HG02642 (cell line): ENCODE results near the gene TMEM171.

Experiments used
- ATAC-seq: cut with Tn5 transposase; IDR thresholded peaks from one replicate; pipeline ENCODE4 v1.9.1; 2021; ENCODE audit warnings: mild to moderate bottlenecking; ENCODE audit not compliant: unreplicated experiment, poor library complexity

Gene TMEM171

DNA sequence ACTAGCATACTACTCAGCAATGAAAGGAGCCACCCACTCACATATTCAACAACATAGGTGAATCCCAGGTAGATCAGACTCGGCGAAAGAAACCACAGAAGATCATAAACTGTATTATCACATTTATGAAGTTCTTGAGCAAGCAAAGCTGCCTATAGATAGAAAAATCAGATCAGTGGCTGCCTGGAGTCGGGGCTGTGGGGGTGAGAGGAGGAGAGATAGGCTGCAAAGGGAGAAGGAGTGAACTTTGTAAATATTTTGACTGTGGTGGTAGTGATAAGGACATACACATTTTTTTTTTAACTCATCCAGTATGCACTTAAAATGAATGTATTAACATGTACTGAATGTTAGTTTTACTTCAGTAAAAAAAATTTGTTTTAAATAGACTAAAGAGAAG, 29.2 kb downstream of the TMEM171 start:
- ATAC-seq, result no peak

- no peak for ATAC-seq
Observed at GRCh38 chr5:73150876-73151275, 30.5 kb downstream of the TMEM171 start.

DNA sequence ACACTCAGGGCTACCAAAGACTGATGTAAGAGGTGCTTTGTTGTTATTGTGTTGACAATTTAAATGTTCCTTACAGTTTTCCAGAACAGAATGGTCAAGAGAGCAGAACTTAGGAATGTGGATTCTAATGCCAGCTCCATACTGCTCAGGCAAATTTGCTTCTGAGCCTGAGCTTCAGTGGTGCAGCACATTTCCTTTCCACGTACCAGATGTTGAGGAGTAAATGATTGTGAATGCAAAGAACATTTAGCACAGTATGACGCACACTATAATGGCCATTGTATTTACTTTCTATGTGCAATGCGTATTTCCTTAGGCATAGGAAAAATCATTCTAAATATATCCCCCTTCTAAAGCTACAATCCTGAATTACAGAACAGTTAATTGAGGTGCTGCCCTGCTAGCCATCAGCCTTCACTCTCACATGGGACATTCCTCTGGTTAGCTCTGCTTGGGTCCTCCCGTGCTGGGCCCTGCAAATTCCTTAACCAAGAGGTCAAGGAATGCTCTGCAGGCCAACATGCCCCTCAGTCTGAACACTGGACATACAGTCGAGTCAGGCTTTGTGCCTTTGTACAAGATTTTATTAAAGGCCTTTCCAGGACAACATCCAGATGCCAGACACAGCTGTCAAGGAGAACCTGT, 31.5 kb downstream of the TMEM171 start:
- no peak for ATAC-seq

- ATAC-seq, result no peak
Observed at GRCh38 chr5:73152411-73153388, 32.3 kb downstream of the TMEM171 start.

DNA sequence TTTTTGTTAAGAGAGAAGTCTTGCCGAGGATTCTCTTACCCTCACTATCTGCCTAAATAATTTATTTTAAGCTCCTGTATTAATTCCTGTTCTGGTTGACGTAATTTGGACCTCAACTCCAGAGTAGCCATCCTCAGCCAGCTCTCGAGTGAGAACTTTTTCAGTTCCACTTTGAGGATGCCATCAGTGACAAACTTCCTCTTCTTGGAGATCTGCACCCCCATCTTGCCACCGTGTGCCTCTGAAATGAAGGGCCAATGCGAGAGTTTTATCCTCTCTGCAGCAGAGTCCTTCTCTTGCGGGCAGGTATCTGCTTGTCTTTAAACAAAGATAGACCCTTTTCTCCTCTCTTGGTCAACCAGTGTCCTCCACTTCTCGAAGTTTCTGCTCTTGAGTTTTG, 33.1 kb downstream of the TMEM171 start:
- ATAC-seq, result no peak

DNA sequence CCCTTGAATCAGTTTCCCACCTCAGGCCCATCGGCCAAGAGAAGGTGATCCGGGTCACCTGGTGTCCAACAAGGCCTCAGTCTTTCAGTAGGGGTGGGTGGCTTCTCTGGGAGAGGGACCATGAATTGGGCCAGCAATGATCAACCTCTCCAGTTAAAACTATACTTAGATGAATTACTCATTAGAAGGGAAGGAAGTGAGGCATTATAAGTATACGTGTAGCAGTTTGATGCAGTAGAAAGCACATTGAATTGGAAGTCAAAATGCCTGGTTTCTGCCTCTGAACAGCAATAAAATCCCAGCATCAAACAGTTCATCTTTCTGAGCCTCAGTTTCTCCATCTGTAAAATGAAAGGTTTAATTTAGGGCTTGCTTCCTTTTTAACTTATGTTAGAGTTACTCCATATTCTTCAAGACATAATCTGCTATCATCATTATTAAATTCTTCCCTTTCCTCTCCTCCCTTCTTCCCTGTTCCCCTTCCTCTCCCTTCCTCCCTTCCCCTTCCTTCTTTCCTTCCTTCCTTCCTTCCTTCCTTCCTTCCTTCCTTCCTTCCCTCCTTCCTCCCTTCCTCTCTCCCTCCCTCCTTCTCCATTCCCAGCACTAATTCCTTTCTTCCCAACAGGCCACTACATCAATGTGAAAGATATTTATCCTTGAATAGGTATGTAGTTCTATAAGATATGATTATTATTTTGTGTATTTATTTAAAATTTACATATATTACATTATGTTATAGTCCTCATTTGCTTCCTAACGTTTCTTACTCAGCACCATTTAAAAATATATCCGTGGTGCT, 34.0 kb downstream of the TMEM171 start:
- no peak for ATAC-seq

DNA sequence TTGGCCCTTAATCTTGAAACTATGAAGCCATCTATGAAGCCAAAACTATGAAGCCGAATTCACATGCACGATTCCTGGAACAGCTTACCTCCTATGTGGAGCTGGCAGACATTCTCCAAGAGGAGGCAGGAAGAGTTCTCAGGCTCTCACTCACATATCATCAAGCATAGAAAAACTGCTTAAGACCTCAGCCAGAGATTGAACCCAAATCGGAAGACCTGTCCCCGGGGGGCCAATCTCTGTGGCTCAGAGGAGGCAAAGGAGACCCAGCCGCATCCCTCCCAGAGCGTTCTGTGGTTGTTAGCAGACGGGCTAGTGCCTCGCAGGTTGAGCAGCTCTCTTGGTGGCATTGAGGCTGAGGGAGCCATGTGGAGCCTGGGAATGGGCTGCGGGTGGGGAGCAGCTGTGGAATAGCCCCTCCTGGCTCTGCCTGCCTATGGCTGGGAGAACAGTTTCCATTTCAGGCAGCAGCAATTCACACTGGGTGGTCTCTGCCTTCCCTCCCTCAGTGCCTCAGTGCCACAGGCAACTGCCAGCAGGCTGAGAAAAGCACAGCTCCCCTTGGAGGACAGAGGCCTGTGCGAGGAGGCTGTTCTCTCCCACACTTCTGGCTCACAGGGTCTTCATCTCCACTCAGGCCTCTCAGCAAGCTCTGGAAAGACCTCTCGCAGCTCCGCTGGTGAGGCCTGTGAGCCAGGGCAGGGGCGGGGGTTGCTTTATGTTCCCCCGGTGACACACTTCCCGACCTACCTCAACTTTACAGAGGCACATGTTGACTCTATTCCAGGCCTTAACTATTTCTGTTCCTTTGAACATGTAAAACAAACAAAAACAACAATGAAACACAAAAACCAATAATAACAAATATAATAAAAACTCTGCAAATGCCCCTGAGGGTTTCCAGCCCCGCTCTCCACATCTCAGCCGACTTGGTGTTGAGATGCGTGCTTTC, 35.2 kb downstream of the TMEM171 start:
- no peak for ATAC-seq

DNA sequence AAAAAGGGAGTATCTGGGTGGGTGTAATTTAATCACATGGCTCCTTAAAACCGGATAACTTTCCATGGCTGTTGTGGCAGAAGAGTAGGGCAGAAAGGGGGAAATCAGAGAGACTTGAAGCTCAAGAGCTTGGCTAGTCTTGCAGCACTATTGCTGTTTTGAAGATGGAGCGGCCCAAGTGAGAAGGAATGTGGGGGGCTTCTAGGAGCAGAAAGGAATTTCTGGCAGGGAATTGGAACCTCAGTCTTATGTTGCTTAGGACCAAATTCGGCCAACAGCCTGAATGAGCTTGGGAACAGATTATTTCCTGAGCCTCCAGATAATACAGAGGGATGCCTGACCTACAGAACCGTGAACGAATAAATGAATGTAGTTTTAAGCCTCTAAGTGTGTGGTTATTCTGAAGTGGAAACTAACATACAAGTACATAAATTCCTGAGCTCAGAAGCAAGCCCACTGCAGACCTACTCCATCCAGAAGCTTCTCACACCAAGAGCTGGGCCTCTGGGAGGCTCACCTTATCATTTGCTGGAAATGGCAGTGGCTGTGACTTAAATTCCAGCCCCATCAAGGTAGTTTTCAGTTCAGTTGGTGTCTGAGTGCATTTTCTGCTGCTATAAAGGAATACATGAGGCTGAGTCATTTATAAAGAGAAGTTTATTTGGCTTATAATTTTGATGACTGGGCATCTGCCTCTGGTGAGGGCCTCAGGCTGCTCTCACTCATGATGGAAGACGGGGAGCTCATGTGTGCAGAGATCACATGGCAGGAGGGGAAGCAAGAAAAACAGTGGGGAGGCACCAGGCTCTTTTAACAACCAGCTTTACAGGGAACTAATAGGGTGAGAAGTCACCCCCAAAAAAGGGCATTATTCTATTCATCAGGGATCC, 37.3 kb downstream of the TMEM171 start:
- no peak for ATAC-seq

GRCh38 chr5:73158313-73158712, 37.9 kb downstream of the TMEM171 start:
- ATAC-seq, result no peak

DNA sequence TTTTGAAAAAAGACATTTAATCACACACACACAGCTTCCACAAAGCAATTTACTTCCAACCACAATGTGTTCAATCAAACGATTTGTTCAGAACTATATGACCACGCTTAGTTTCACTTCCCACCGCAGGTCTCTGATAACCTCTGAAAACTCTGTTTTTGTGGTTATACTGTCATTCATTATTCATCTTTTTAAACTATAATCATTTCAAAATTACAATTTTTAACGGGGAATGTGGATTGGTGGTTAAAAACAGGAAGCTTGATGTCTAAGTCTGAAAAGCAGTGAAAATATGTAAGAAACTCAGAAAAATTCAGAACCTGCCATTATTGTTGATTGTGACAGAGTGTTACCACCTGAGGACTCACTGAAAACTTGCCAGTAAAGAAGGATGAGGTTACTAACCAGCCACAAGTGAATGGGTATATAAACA, 39.9 kb downstream of the TMEM171 start:
- ATAC-seq, result peak; percentile 76

GRCh38 chr5:73170522-73170921, 50.1 kb downstream of the TMEM171 start:
- no peak for ATAC-seq

- no peak for ATAC-seq
Observed at GRCh38 chr5:73171495-73171894, 51.1 kb downstream of the TMEM171 start.

DNA sequence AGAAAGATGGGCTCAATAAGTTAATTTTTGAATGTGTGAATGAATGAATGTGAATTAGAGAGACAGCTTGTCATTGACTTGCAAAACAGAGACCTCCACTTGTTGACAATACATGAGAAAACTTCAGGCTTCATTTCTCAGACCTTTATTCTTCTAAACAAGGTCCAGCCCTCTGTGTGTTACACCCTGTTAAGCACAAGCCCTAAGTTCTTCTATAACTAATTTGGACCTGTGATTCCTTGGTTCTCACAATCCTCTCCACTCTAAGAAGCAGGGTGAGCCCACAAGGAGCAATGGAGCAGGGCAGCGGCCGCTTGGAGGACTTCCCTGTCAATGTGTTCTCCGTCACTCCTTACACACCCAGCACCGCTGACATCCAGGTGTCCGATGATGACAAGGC, 52.6 kb downstream of the TMEM171 start, which contains the start of gene TMEM174:
TMEM174 (plus strand) TSS at position 243 of the 400 bp plus-strand sequence; CDS start at position 294, 51 bp downstream.
- no peak for ATAC-seq

GRCh38 chr5:73174100-73174815, 53.9 kb downstream of the TMEM171 start:
- no peak for ATAC-seq

DNA sequence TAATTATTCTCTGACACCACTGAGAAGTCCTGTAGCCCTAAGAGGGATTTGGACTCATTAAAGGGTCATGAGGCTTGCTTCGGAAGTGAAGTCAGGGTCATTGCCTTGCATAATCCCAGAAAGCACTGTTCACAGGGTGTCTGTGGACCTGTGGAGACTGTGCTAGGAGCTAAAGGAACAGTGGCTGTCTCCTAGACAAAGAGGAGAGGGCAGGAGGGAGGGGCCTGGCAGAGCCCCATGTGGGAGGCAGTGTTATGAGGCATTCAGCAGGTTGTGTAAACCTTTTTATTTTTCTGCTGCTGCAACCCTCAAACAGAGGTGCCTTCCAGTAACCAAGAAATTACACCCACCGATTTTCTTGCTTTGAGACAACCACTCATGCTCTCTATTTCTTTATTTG, 55.9 kb downstream of the TMEM171 start:
- ATAC-seq, result no peak

- ATAC-seq, result no peak
Observed at GRCh38 chr5:73178265-73178664, 57.9 kb downstream of the TMEM171 start.

- no peak for ATAC-seq
Observed at GRCh38 chr5:73179730-73180129, 59.4 kb downstream of the TMEM171 start.

DNA sequence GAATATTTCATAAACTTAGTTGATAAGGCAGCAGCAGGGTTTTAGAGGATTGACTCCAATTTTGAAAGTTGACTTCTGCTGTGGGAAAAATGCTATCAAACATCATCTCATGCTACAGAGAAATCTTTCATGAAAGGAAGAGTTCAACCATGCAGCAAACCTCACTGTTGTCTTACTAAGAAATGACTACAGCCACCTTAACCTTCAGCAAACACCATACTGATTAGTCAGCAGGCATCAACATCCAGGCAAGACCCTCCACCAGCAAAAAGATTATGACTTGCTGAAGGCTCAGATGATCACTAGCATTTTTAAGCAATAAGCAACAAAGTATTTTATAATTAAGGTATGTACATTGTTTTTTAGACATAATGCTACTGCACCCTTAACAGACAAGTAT, 60.2 kb downstream of the TMEM171 start:
- no peak for ATAC-seq
